Left renal pelvis (tissue), 4 donors: Measurements from ENCODE around the gene SLC52A1. TPM values are rescaled to one million over a fixed set of nuclear protein-coding genes. Genes with fewer than 3 reads are reported as not detected.
A peak's percentile ranks its signal among the peaks of the same experiment; 100 is the strongest.
"Not testable (repeated sequence)": the region's sequence is repeated elsewhere in the genome, so short reads cannot be mapped to it uniquely, and the experiment has no call there.

Experiments used
- DNase-seq, 4 donors: peaks; one replicate each; pipeline ENCODE4 v3.0.0-alpha.2; 2013; ENCODE audit warnings: low read depth in 4 of 4, low spot score in 3 of 4
- polyA plus RNA-seq, 4 donors: library from polyadenylated mRNA; unstranded; fragments of 120-200 nt; gene quantifications; one replicate each; pipeline ENCODE4 v1.2.1, GENCODE V29; 2013; ENCODE audit not compliant: insufficient read length in 4 of 4

Gene SLC52A1
- polyA plus RNA-seq, 4 donors: 0.05 to 0.35 (median 0.15) TPM

DNA sequence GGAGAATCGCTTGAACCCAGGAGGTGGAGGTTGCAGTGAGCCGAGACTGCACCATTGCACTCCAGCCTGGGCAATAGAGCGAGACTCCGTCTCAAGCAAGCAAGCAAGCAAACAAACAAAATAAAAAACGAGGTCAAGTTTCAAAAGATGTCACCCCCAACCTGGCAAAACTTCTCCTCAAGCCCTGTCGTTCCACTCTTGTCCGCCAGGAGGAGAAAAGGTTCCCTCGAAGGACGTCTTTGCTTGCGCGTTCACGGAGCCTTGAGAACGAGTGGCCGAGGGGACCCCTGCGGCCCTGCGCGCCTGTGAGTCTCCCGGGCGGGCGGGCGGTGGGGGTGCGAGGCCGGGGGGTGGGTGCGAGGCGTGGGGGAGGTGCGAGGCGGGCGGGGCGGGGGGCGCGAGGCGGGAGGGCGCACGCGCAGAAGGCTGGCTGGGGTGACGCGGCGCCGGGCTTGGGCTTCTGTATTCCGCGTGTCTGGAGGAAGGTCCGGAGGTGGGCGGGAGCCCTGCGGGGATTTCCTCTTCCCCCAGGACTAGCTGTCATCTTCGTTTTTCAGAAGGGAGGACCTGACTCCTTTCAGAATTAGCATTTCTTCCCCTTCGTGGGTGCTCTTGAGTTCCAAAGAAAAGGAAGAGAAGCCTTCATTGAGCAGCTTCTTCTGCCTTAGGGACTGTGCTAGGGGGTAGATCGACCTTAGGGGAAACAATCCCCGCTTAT, 3.7 kb downstream of the SLC52A1 start:
- peak; percentile 63 to 84 (median 77) for DNase-seq

GRCh38 chr17:5030168-5030567, 5.1 kb downstream of the SLC52A1 start:
- not testable (repeated sequence) for DNase-seq

GRCh38 chr17:5027916-5028315, 7.3 kb downstream of the SLC52A1 start:
- no peak for DNase-seq

DNA sequence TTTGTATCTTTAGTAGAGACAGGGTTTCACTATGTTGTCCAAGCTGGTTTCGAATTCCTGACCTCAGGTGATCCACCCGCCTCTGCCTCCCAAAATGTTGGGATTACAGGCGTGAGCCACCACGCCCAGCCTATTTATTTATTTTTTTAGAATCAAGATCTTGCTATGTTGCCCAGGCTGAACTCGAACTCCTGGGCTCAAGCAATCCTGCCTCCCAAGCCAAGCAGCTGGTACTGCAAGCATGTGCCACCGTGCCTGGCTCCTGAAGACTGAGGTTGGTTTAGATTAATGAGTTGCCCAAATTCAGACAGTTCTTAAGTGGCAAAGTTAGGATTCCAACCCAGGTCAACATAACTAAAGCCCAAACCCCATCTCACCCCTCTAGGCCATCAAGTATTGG, 7.9 kb downstream of the SLC52A1 start:
- DNase-seq: no peak

- no peak for DNase-seq
Observed at GRCh38 chr17:5024604-5025003, 10.6 kb downstream of the SLC52A1 start.

DNA sequence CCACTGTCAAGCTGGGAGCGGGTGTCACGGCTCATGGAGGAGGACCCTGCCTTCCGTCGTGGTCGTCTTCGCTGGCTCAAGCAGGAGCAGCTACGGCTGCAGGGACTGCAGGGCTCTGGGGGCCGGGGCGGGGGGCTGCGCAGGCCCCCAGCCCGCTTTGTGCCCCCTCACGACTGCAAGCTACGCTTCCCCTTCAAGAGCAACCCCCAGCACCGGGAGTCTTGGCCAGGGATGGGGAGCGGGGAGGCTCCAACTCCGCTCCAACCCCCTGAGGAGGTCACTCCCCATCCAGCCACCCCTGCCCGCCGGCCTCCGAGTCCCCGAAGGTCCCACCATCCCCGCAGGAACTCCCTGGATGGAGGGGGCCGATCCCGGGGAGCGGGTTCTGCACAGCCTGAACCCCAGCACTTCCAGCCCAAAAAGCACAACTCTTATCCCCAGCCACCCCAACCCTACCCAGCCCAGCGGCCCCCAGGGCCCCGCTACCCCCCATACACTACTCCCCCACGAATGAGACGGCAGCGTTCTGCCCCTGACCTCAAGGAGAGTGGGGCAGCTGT, 11.6 kb downstream of the SLC52A1 start:
- no peak for DNase-seq

- no peak for DNase-seq
Observed at GRCh38 chr17:5022171-5022711, 13.0 kb downstream of the SLC52A1 start.

GRCh38 chr17:5020502-5021023, 14.7 kb downstream of the SLC52A1 start:
- DNase-seq: no peak

GRCh38 chr17:5019475-5019956, 15.7 kb downstream of the SLC52A1 start:
- no peak for DNase-seq

DNA sequence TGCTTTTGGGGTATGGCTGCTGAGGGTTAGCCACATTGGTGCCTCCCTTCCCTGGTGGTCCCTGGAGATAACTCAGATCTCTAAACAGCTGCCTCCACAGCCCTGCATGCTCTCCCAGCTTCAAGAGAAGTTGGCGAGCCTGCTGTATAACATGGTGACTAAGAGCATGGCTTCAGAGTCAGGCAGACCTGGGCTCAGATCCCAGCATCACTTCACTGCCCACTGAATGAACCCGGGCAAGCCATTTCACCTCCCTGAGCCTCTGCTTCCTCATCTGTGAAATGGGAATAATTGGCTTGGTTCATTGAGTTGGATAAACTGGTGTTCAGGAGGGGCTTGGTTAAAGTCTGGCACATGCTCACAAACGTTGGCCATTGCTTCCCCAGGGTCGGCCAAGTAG, 20.9 kb downstream of the SLC52A1 start:
- DNase-seq: no peak

GRCh38 chr17:5011928-5012327, 23.3 kb downstream of the SLC52A1 start:
- DNase-seq: no peak

- no peak for DNase-seq
Observed at GRCh38 chr17:5003214-5003867, 31.9 kb downstream of the SLC52A1 start.

DNA sequence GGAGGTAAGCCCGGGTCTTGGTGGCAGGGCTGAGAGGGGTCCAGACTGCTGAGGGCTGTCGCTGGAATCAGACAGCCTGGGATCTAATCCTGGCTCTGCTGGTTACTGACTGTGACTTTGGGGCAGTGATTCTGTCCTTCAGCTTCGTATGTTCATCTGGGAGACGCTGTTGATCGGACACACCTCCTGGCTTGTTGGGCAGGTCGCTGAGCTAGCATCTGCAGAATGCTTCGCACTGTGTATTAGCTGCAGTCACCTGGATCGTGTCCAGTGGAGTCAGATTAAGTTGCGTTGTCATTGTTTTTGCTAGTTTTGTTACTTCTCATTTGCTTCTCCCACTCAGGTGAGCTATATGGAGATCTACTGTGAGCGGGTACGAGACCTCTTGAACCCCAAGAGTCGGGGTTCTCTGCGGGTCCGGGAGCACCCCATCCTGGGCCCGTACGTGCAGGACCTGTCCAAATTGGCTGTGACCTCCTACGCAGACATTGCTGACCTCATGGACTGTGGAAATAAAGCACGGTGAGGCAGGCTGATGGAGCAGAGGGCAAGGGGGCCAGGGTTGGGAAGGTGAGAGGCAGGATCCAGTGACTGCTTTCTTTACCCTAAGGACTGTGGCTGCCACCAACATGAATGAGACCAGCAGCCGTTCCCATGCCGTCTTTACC, 33.0 kb downstream of the SLC52A1 start:
- DNase-seq: no peak

DNA sequence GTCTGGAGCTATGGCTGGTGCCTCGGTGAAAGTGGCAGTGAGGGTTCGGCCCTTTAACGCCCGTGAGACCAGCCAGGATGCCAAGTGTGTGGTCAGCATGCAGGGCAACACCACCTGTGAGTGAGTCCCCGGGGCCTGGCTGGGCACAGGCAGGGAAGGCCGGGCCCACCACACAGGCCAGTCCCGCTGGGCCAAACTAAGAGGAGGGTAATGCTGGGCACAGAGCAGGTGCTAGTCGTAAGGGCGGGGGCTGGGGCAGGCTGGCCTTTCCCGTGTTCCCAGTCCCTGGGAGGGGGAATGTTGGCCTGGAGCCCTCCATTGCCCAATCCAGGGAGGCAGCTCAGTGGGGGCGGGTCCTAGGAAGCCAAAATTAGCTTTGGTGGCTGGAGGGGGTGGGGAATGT, 35.0 kb downstream of the SLC52A1 start:
- DNase-seq: no peak

DNA sequence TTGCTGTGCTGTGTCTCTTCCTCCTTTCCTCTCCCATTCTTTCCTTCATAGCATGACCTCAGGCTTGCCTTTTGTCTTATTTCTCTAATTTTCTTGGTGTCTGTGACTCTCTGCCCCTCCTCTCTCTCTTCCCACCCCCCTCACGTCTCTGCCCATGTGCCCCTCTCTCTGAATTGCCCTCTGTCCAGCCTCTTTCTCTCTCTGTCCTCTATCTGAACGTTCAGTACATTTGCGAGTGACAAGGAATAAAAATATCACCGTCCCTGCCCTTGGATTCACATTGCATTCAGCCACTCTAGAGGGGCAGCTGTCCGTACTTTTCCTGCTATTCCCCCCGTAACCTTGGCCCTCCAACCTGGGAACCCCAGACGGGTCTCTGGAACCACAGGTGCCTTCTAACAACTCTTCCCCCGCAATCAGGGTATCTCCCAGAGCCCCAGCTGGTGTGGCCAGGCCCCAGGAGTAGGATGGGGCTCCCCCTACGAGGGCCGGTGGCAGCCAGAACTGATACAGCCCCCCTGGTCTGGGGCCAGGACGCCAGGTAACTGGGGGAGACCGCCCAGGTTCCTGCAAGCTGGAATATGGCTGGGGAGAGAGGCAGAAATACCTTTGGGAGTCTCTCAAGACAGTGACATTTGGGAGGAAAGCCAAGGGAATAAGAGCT, 35.7 kb downstream of the SLC52A1 start:
- no peak for DNase-seq

DNA sequence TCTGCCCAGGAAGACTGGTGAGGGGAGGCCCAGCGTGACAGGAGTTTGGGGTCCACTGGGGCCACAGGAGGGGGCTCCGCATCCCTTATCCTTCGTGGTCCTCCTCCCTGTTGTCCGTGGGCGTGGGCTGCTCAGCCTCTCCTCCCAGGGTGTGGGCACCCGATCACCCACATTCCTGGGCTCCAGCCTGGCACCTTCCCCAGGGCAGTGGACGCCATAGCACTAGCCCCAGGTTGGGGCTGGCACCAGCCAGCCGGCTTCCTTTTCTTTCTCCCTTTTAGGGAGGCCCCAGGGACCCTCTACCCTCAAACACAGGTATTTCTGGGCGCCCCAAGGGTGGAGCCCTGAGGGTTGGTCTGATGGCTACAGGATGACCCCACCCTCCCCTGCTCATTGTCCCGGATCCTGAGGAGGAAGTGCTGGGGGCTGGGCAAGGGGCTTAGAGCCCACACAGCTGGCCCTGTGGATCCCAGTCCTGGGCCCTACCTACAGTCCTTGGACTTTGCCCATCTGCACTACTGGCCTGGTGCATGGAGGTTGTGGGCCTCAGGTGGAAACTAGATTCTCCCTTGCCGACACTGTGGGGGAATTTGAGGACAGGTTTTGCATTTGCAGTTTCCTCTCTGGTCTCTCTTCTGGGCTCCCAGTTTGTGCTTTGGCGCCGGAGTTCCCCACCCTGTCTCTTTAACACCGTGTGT, 36.3 kb downstream of the SLC52A1 start:
- no peak for DNase-seq

GRCh38 chr17:4998027-4998731, 37.0 kb downstream of the SLC52A1 start:
- DNase-seq: no peak

DNA sequence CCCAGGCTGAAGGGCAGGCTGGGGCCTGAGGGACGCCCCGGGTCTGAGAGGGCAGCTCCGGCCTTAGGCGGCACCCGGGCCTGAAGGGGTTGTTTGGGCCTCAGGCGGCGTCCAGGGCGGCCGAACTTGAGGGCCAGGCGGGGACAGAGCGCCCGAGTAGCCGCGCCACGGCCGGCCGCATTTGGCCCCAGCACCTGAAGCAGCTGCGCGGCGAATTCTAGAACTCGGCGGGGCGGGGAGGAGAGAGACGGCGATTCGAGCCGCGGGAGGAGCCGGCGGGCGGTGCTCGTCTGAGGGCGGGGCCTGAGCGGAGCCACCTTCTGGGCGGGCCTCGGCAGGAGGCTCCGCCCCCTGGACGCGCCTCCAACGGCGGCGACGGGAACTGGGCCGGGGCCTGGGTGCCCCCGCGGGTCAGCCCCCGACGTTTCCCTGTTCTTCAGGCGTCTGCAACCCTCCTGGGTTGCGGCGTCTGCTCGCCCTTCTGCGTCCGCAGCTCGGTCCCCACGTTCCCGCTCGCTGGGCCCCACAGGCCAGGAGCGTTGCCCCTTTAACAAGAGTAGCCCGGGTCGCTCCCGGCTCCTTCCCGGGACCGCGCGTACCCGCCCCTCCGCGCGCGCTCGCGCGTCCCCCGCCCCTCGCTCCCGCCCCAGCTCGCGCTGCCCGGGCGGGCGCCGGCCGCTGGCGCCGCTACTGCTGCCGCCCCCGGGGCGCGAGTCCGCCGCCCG, 37.8 kb downstream of the SLC52A1 start, which contains the start of the genes INCA1 and KIF1C:
Gene INCA1 (minus strand): TSS at position 221 of the 725 bp plus-strand sequence. CDS start 3,085 bp downstream, outside the sequence.
Gene KIF1C (plus strand): TSS at position 649 of the 725 bp plus-strand sequence. CDS start 2,297 bp downstream, outside the sequence.
- peak; percentile 80 to 88 (median 84) for DNase-seq
